Lung microvascular endothelial cell (primary cell): ENCODE results near the gene KCNIP4. TPM values are rescaled to one million over a fixed set of nuclear protein-coding genes. Genes with fewer than 3 reads are reported as not detected.

ENCODE experiments used
- DNase-seq, 2 donors: peaks; one replicate each; pipeline versions ENCODE4 v3.0.0 to v3.0.0-alpha.2; 2010; ENCODE audit warnings: low read depth in 2 of 2
- total RNA-seq: library from RNA; depleted of rRNA; stranded (reverse); fragments of >200 nt; gene quantifications from 2 replicates; pipeline ENCODE4 v1.2.1, GENCODE V29; 2014

Gene KCNIP4
- total RNA-seq, 1 donor from 2014 or later = not detected

DNA sequence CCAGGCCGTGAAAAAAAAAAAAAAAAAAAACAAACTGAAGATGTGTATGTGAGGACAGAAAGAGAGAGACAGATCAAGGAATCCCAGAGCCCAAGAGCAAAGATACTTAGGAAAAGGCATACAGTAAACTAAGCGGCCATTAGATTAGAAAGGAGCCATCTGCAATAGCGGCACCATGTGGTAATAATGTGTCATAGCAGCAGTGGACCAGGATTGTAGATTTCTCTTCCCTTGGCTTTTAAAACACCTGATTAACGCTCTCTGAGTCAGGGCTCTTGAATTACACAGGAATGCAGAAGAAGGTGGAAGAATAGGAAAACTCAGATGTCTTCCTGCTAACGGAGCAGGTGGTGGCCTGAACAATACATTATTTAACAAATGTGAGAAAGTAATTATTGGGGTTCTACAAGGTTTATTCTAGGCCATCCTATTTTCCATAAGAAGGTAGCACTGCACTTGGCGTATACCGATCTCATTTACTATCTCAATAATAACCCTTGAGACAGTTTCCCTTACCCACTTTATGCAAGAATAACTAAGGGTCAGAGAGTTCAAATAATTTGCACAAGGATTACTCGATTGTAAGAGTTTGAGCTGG, 182.7 kb downstream of the KCNIP4 start:
- peak; percentile 58 to 62 for DNase-seq

DNA sequence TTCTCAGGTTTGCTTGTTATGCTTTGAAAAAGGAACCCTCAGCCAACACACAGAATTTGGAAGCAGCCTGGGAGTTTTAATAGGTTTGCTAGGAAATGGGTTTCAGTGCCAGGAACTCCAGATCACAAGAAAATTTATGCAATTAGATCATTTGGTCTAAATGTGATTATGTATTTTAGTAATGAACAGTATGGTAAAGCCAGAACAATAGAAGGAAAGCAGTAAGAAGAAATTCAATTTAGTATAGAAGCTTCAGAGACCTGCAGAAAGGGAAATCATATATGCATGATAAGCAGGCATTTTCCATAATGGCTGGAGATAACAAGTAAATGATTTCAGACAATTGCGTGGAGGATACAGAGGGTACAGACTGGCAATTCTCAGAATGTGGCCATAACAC, 184.7 kb downstream of the KCNIP4 start:
- no peak for DNase-seq

DNA sequence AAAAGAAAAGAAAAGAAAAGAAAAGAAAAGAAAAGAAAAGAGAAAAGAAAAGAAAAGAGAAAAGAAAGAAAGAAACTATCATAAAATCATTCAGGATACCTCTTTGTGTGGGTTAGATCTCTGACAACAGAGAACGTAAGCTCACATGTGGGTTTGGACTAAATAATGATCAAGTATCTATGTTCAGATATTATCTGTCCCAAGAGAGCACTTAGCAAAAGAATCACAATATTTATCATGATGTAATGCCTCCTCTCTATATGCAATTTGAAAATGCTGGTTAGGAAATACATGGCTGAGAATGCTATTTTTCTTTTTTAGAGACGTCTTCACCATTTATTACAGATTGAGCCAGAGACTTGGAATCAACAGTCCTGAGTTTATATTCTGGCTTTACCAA, 191.3 kb downstream of the KCNIP4 start:
- no peak for DNase-seq

DNA sequence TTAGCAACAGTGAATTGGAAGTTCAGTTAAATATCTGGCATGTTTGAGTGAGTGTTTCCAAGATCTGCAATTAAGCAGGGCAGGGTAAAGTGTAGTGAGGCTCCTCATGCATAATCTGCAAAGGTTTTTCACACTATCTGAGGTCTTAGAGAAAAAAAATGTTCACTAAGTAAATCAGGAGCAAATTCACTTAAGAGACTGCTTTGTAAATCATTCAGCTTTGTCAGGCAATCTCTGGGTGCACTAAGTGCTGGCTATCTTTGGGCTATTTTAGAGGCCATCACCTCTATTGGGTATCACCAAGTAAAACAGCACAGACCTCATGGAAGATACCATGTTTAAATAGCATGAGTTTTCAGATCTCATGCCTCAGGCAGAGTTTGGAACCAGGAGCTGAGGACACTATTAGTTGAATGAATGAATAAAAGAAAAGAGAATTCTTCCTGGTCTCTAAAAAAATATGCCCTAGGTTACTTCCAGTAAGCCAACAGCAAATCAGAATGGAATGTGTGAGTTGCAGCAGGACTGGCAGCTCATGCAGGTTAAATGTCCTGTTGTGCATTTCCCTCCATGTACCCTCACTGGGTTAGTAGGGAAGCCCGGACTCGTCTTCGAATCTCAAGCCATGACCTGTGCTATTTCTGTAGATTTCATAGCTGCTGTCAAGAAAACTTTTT, 195.3 kb downstream of the KCNIP4 start:
- no peak for DNase-seq

DNA sequence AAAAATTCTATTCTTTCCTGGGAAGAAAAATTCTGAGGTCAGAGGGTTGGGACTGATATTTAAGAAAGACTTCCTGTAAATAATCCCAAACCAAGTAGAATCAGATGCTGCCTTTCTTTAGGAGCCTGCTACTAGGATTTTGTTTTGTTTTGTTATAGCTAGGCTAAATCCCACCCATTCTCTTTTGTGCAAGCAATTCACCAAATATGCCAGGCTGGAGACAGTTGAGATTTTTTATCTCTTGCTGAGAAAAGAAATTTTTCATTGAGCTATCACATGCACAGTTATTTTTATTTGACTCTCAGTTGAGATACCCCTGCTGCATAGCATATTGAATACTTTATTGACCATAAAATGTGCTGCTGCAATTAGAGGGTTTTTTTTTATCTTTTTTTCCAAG, 196.0 kb downstream of the KCNIP4 start:
- DNase-seq = no peak

DNA sequence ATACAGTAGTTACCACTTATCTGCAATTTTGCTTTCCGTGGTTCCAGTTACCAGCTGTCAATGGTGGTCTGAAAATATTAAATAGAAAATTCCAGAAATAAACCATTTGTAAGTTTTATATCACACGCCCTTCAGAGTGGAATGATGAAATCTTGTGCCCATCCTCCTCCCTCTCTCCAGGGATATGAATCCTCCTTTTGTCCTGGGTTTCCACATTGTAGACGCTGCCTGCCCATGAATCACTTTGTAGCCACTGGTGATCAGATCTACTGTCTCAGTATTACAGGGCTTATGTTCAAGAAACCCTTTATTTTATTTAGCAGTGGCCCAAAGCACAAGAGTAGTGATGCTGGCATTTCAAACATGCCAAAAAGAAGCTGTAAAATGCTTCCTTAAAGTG, 198.6 kb downstream of the KCNIP4 start:
- DNase-seq = no peak

DNA sequence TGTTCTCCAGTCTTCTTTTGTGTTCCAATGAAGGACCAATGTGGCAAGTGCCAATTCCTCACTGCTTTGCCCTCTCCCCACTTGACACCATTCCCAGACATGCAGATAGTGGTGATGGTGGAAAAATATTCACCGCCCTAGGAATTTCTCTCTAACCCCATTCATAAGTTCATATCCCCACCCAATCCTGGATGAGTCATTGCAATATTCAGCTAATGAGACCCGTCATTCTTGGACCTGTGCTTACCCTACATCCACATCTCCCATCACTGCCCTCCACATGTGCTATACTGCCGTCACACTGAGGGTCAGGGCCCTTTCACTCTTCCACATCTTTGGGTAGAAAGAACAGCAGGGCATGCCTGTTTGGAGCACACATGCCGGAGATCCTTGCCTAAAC, 199.2 kb downstream of the KCNIP4 start:
- DNase-seq = no peak

DNA sequence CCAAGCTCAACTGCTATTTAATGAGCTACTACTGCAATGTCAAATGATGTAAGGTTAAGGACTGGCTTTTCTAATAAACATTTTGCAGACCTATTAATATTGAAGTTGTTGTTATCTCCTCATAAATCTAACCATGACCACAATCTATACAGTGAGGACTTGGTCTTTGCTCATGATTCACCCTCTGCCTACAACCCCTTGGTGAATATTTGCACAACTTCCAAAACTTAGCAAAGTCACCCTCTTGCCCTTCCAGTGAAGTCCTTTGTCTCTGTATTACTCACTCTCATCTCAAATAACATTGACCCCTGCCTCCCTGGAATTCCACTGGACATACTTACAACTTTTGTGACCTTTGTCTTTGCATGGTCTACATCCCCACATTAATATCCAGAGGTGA, 204.5 kb downstream of the KCNIP4 start:
- DNase-seq = no peak

DNA sequence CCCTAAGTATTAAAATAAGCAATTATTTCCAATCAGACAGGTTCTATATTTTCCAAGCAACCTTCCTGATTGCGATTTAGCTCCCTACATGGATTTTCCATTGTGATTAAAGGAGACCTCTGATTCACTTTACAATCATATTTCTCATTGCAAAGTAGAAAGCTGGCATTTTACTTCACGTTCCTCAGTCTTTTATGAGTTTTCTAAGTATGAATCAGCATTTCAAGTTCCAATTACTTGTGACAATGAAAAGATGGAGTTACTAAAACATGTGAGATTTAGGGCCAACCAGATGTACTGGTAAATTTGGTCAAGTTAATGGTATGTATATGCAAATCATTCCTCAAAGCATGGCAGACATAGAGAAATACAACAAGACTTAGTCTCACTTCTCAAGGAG, 206.2 kb downstream of the KCNIP4 start:
- DNase-seq = no peak

DNA sequence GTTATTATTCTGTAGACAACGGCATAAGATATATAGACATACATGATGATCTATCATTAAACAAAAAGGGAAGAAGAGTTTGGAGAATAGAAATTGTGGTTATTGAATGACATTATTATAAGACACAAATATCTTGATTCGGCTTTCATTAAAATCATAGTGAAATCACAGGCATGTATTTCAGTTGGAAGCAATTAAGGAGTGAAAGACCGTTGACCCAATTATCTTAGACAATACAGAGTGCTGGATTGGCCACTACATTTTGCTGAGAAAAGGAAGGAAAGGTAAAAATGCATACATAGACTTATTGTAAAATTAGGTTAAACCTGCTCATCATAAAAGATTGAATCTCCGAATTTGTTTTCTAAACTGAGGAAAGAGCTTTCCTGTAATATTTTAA, 209.8 kb downstream of the KCNIP4 start:
- DNase-seq = no peak

DNA sequence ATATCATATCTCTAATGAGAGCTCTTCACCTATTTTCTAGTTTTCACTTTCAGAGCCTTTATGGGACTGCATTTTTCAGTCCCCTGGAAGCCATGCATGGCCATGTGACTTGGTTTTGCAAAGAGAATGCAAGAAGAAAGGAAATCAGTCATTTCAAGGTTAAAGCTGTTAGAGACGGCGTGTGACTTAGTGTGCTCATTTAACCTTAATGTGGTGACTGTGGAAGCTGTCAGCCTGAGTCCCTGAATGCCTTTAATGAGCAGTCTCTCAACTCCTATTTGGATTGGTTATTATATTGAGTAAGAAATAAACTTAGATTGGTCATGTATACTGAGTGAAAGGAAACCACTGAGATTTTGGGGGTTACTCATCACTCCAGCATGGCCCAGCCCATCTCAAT, 212.7 kb downstream of the KCNIP4 start:
- no peak for DNase-seq

DNA sequence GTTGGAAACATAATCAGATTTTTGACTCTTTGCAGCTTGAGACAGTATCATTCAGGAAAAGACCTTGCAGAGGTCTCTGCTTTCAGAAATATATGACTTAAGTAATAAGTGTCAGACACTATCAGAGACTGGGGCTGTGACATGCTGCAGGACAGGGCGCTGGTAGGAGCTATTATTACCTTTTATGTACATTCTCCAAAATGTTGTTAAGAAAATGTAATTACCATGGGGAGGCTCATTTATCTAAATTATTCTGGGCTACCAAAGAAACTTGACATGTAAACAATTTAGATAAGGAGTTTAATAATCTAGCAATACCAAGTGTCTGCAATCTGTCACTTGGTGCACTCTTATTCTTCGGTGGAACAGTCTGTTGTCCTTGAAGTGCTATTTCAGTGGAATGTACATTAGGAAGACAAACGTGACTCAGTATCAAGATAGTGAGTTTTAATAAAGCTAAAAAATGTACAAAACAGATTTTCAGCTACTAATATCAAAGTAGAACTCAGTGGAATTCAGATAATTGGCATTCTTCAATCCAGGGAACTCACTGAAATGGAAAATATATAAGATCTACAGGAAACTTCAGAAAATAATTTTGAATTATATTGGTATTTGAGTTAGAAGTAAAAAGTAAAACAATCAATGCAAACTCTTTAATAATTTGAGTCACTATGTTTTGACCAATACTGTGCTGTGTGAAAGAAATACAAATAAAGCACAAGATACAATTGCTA, 214.5 kb downstream of the KCNIP4 start:
- DNase-seq = no peak

DNA sequence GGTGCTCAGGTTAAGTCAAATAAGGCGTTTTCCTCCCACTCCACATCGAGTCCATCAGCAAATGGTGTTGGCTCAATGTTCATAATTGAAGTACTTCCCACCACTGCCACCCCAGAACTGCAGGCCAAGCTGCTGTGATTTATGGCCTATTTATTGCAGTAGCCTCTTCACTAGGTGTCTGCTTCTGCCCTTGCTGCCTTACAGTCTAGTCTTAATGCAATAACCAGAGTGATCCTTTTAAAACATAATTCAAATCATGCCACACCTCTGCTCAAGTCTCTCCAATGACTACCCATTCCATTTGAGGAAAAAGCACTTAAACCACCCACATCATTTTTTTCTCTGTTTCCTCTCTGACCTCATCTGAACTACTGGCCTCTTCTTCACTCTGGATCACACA, 220.3 kb downstream of the KCNIP4 start:
- no peak for DNase-seq

DNA sequence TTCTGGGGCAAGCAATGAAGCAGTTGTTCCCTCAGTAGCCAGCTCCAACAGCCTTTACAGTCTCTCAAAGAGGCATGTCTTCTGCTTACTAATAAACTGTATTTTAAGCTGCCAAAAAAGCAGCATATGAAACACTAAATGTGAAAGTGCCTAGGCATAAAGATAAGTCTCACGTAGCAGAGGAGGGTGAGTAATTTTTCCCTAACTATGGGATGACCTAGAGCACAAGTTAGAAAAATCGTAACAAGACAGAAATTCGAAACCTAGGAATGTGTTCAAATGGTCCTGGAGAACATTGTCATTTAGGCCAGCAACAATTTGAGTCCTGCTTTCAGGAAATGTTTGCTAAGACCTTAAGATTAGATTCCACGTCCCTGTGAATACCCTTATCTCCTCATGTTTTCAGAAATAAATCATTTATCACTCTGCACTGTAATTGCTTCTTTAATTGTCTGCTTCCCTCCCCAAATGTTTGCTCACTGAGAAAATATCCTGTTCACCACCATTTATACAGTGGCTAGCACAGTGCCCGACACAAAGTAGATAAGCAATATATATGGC, 222.2 kb downstream of the KCNIP4 start:
- DNase-seq = no peak

DNA sequence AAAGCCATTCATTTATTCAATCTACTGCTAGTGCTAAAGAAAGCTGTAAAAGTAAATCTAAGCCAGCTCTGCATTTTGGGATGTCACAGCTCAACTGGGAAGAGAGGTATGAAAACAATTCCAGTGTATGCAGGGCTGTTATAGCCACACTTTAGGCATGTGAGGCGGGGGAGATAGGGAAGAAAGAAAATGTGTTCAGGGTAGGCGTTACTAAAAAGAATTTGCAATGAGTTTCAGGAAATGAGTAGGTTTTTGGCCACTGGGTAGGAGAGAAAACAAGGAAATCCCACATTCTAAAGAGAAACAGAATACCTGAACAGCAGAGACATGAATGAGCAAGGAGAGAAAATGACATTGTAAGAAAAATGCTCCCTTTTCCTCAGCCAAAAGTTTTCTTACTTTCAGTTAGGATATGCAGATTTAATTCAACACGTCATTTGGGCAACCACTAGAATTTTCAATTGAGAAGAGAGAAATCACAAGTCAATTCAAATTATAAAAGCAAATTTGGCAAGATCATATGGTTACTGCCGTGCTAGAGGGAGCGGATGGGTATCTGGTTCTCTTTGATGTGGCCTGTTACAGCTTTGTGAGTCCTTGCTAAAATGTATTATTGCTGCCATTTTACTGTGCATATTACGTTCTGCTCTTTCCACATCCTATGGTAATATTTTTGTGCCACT, 226.3 kb downstream of the KCNIP4 start:
- no peak for DNase-seq

DNA sequence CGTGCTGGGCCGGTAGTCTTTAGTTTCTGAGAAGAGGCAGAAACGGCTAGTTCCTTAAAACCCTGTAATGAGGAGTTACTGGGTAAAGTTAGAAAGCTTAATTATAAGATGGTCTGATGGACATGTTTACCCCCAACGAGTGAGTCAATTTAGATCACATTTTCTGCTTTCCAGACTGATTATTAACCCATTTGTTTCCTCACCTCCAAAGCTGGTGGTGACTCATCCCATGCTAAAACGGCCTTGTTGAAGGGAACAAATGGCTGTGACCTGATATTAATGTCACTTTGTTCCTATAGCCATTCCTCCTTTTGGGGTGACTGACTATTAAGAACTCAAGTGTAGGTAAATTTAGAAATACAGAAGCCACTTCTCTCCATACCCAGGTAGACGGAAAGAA, 232.0 kb downstream of the KCNIP4 start:
- no peak for DNase-seq

DNA sequence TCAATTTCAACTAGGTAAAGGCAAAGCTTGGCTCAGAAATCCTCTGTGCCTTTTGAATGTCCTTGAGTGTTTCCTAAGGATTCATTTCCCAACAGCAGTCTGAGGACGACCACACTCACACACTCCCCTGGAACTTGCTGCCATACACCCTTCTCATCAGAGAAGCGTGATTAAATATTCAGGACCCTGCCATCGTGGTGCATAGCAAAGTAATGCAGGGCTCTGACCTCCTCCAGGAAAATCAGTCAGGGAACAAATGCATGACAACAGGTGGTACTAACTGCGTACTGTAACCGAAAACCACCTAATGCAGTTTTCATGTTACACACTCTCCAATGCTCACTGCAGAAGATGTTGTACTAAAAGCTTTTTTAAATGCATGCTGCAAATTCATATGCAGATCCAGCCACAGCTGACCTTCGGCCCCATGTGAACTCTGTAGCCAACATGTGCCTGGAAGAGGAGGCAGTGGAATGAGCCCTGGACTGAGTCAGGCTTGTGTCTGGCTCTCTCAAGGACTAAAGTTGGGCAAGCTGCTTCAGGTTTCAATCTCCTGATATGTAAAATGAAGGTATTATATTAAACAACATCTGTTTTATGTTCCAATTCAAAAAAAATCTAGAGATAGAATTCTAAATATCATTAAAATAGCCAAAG, 238.3 kb downstream of the KCNIP4 start:
- DNase-seq = no peak

DNA sequence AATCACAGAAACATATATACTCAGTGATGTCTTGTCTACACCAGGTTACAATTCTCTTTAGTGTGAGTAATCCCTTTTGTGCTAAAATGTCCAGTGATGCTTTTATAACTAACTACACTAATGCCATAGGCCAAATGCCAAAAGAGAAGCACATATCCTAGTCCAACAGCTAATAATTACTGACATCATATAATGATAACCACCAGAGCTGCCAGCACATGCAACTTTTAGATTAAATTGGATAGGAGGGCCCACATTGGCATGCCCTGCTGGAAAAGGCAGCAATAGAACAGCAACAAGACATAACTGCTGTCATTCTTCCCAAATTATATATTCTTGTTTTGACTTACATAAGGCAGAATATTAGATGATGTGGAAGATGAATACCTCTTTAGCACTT, 238.8 kb downstream of the KCNIP4 start:
- DNase-seq = no peak

DNA sequence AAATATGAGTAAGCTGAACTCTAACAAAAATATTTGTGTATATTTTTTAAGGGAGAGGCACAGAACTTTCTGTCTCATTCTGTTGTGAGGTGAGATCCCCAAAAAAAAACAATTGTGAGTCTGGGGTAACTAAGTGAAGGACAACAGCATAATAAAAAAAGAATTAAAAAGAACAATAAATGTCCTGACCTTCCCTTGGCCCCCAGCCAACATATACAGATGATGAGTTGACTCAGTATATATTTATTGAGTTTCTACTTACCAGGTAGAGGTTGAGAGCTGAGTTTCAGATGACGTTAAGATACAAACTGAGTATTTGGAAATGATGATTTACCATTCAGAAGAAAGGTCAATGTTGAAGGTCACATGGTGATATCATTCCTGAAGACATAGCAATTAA, 239.5 kb downstream of the KCNIP4 start:
- DNase-seq = peak; percentile 43 to 75

DNA sequence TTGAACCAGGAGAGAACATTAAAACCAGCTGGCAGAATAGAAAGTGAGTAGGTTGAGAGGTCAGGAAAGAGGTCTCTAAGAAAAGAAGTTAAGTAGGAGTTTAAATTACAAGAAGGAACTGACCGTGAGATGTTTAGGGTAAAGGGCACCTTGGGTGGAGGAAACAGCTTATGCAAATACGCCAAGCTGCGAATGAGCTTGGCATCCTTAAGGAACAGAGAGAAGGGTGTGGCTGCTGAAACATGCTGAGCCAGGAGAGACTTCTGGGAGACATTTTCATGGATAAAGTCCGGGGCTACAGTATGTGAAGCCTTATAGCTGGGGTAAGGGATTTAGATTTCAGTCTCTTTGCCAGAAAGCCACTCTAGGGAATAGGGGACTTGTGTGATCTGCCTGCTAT, 249.1 kb downstream of the KCNIP4 start:
- no peak for DNase-seq

DNA sequence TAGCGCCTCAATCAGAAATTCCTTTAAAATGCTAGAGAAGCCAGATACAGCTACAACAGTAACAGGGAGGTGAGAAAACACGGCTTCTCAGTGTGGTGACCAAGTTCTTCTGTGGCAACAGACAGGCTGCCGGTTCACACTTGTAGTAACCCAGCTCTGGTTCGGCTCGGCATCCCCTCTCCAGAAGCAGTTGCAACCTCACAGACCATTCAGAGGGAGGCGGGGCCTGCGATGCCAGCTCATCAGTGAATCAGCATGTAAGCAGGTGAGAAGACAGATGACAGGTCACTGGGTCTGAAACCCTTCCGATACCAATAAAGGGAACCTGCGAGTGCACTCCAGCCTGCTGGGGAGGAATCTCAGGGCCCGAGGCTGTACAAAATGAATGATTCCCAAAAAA, 251.0 kb downstream of the KCNIP4 start:
- no peak for DNase-seq

DNA sequence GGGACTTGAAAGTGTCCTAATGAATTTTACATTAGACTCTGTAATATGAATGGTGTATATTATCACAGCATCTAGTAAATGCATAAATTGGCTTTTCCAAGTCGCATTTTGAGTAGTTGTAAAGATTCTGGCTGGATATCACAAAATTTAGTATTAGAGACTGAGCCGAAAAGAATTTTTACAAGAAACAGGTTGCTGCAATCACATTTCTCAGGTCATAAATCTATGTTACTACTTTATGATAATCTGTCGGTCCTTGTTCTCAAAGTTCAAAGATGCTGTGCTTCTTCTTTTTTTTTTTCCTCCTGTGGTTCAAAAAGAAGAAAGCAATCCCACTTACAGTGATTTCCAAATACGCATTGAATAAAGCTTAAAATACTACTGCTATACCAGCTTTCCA, 253.4 kb downstream of the KCNIP4 start:
- DNase-seq = no peak
